Subcutaneous abdominal adipose tissue (tissue), 5 donors: ENCODE measurements around the gene DCUN1D4.
A peak's percentile ranks its signal among the peaks of the same experiment; 100 is the strongest.

Source experiments
- H3K27ac ChIP-seq: one replicate; pipeline ENCODE4 v1.7.0; 2013; ENCODE audit warnings: low read depth, mild to moderate bottlenecking, inconsistent platforms, low read length, moderate library complexity
- H3K27me3 ChIP-seq, 5 donors: one replicate each; pipeline ENCODE4 v1.7.0; 2013; ENCODE audit warnings: low read length in 5 of 5, inconsistent platforms in 1 of 5; ENCODE audit not compliant: control insufficient read depth in 5 of 5, insufficient read depth in 4 of 5
- H3K36me3 ChIP-seq, 5 donors: one replicate each; pipeline ENCODE4 v1.7.0; 2013; ENCODE audit warnings: low read length in 5 of 5; ENCODE audit not compliant: control insufficient read depth in 5 of 5, insufficient read depth in 5 of 5
- H3K4me1 ChIP-seq, 5 donors: one replicate each; pipeline ENCODE4 v1.7.0; 2013; ENCODE audit warnings: low read length in 5 of 5, mild to moderate bottlenecking in 3 of 5, moderate library complexity in 1 of 5; ENCODE audit not compliant: control insufficient read depth in 5 of 5, insufficient read depth in 5 of 5
- H3K4me3 ChIP-seq, 5 donors: one replicate each; pipeline ENCODE4 v1.7.0; 2013; ENCODE audit warnings: low read length in 5 of 5, low read depth in 1 of 5
- H3K9ac ChIP-seq, 5 donors: one replicate each; pipeline ENCODE4 v1.7.0; 2013; ENCODE audit warnings: low read length in 5 of 5, mild to moderate bottlenecking in 4 of 5, moderate library complexity in 3 of 5
- H3K9me3 ChIP-seq, 5 donors: one replicate each; pipeline ENCODE4 v1.7.0; 2013; ENCODE audit warnings: low read length in 5 of 5; ENCODE audit not compliant: control insufficient read depth in 5 of 5
- donor health status: healthy.
- donor health status: healthy.
- donor health status: healthy.
- donor health status: healthy.
- donor health status: healthy.

Gene DCUN1D4

GRCh38 chr4:51867689-51868448 is 24.9 kb downstream of the DCUN1D4 start:
- Histone ChIP-seq H3K27me3 (no peaks in the 10 kb centered on the region), H3K9me3 (no peaks in the 10 kb centered on the region), H3K4me3 (no peak overlapping the region), H3K36me3 (peaks cover 29 to 65% (median 54%) of the 10 kb centered on the region in 5 donors), H3K9ac (no peak overlapping the region), H3K4me1 (peaks cover 0 to 6% (median 5%) of the 10 kb centered on the region in 5 donors), H3K27ac (no peak overlapping the region)

GRCh38 chr4:51868449-51868847 is 25.5 kb downstream of the DCUN1D4 start:
- Histone ChIP-seq H3K9ac (no peak overlapping the region), H3K9me3 (no peaks in the 10 kb centered on the region), H3K4me1 (peaks cover 0 to 6% (median 5%) of the 10 kb centered on the region in 5 donors), H3K36me3 (peaks cover 29 to 71% (median 59%) of the 10 kb centered on the region in 5 donors), H3K27me3 (no peaks in the 10 kb centered on the region), H3K27ac (no peak overlapping the region), H3K4me3 (no peak overlapping the region)

- H3K36me3 ChIP-seq: peaks cover 36 to 70% (median 65%) of the 10 kb centered on the region in 5 donors
- H3K9me3 ChIP-seq: no peaks in the 10 kb centered on the region
These were observed 27.7 kb downstream of the DCUN1D4 start for GRCh38 chr4:51870441-51871188.

GRCh38 chr4:51872283-51872997 is 29.5 kb downstream of the DCUN1D4 start:
- no peak overlapping the region for H3K4me3 ChIP-seq
- no peaks in the 10 kb centered on the region for H3K4me1 ChIP-seq
- H3K27ac ChIP-seq: no peak overlapping the region
- peaks cover 0 to 2% (median 0%) of the 10 kb centered on the region in 5 donors for H3K9me3 ChIP-seq
- no peak overlapping the region for H3K9ac ChIP-seq
- H3K27me3 ChIP-seq: no peaks in the 10 kb centered on the region
- peaks cover 43 to 70% (median 59%) of the 10 kb centered on the region in 5 donors for H3K36me3 ChIP-seq

More at GRCh38 chr4:51870441-51871188, 27.7 kb downstream of the DCUN1D4 start:
- no peaks in the 10 kb centered on the region for H3K27me3 ChIP-seq
- no peak overlapping the region for H3K9ac ChIP-seq
- no peak overlapping the region for H3K27ac ChIP-seq
- H3K4me3 ChIP-seq: no peak overlapping the region
- H3K4me1 ChIP-seq: peaks cover 0 to 6% (median 5%) of the 10 kb centered on the region in 5 donors

GRCh38 chr4:51874551-51874950 is 31.6 kb downstream of the DCUN1D4 start:
- no peak overlapping the region for H3K27ac ChIP-seq
- H3K4me1 ChIP-seq: no peaks in the 10 kb centered on the region
- no peak overlapping the region for H3K9ac ChIP-seq
- no peaks in the 10 kb centered on the region for H3K27me3 ChIP-seq
- H3K36me3 ChIP-seq: peaks cover 42 to 77% (median 64%) of the 10 kb centered on the region in 5 donors
- H3K4me3 ChIP-seq: no peak overlapping the region
- peaks cover 0 to 2% (median 0%) of the 10 kb centered on the region in 5 donors for H3K9me3 ChIP-seq

GRCh38 chr4:51878431-51878830 is 35.5 kb downstream of the DCUN1D4 start:
- H3K9me3 ChIP-seq: peaks cover 0 to 2% (median 0%) of the 10 kb centered on the region in 5 donors
- H3K36me3 ChIP-seq: peaks cover 48 to 80% (median 58%) of the 10 kb centered on the region in 5 donors
- no peaks in the 10 kb centered on the region for H3K27me3 ChIP-seq
- H3K9ac ChIP-seq: no peak overlapping the region
- no peak overlapping the region for H3K4me3 ChIP-seq
- H3K4me1 ChIP-seq: no peaks in the 10 kb centered on the region
- no peak overlapping the region for H3K27ac ChIP-seq

- H3K4me1 ChIP-seq: no peaks in the 10 kb centered on the region
- H3K4me3 ChIP-seq: no peak overlapping the region
- no peak overlapping the region for H3K9ac ChIP-seq
- no peak overlapping the region for H3K27ac ChIP-seq
- H3K9me3 ChIP-seq: peaks cover 0 to 2% (median 0%) of the 10 kb centered on the region in 5 donors
- peaks cover 43 to 73% (median 44%) of the 10 kb centered on the region in 5 donors for H3K36me3 ChIP-seq
- no peaks in the 10 kb centered on the region for H3K27me3 ChIP-seq
These were observed 37.3 kb downstream of the DCUN1D4 start for GRCh38 chr4:51880016-51880915.

- peaks cover 38 to 65% (median 41%) of the 10 kb centered on the region in 5 donors for H3K36me3 ChIP-seq
- no peaks in the 10 kb centered on the region for H3K4me1 ChIP-seq
- no peak overlapping the region for H3K27ac ChIP-seq
- peak overlapping the region in 1 of 5 donors; percentile 20 for H3K9ac ChIP-seq
- no peaks in the 10 kb centered on the region for H3K27me3 ChIP-seq
- H3K9me3 ChIP-seq: no peaks in the 10 kb centered on the region
- H3K4me3 ChIP-seq: no peak overlapping the region
These were observed 41.1 kb downstream of the DCUN1D4 start for GRCh38 chr4:51884055-51884454.

GRCh38 chr4:51884606-51885005 is 41.7 kb downstream of the DCUN1D4 start:
- Histone ChIP-seq H3K4me1 (no peaks in the 10 kb centered on the region), H3K9me3 (no peaks in the 10 kb centered on the region), H3K4me3 (no peak overlapping the region), H3K9ac (peak overlapping the region in 1 of 5 donors; percentile 20), H3K27me3 (no peaks in the 10 kb centered on the region), H3K27ac (no peak overlapping the region), H3K36me3 (peaks cover 37 to 61% (median 39%) of the 10 kb centered on the region in 5 donors)
